Cardiac fibroblast (primary cell): ENCODE measurements around the gene GOLGA5.
"Not testable (repeated sequence)": the region's sequence is repeated elsewhere in the genome, so short reads cannot be mapped to it uniquely, and the experiment has no call there.

ENCODE experiments used
- DNase-seq, 2 donors: peaks; one replicate each; pipeline versions ENCODE4 v3.0.0 to v3.0.0-alpha.2; 2010; ENCODE audit warnings: low read depth in 2 of 2
- H3K4me3 ChIP-seq, 2 donors: replicated peaks in 1 of 2; 1 replicate in 1 of 2; 2 replicates in 1 of 2; pipeline ENCODE4 v1.5.1; 2011; ENCODE audit warnings: low read depth in 2 of 2, low read length in 2 of 2, mild to moderate bottlenecking in 2 of 2, moderate library complexity in 1 of 2
- CTCF ChIP-seq: IDR thresholded peaks from one replicate; pipeline ENCODE4 v1.5.1; 2011; ENCODE audit warnings: low read depth, mild to moderate bottlenecking, low read length, inconsistent platforms

GOLGA5 gene

GRCh38 chr14:92802678-92803077 lies 8.6 kb downstream of the GOLGA5 start:
- H3K4me3 ChIP-seq: no peak overlapping the region
- no peak for TF ChIP-seq CTCF
- no peak for DNase-seq

GRCh38 chr14:92813201-92813600 lies 19.1 kb downstream of the GOLGA5 start:
- TF ChIP-seq CTCF: no peak
- DNase-seq: no peak
- no peak overlapping the region for H3K4me3 ChIP-seq

- TF ChIP-seq CTCF: no peak
- H3K4me3 ChIP-seq: no peak overlapping the region
- DNase-seq: no peak
Measured at GRCh38 chr14:92819011-92819597, 25.0 kb downstream of the GOLGA5 start.

- not testable (repeated sequence) for H3K4me3 ChIP-seq, DNase-seq
Measured at GRCh38 chr14:92819680-92820535, 25.8 kb downstream of the GOLGA5 start.

GRCh38 chr14:92820536-92820840 lies 26.4 kb downstream of the GOLGA5 start:
- DNase-seq, H3K4me3 ChIP-seq: not testable (repeated sequence)

- H3K4me3 ChIP-seq: no peak overlapping the region
- TF ChIP-seq CTCF: no peak
- no peak for DNase-seq
Measured at GRCh38 chr14:92830902-92831301, 36.8 kb downstream of the GOLGA5 start.

GRCh38 chr14:92832137-92832700 lies 38.1 kb downstream of the GOLGA5 start:
- DNase-seq: no peak
- no peak for TF ChIP-seq CTCF

More at GRCh38 chr14:92832137-92832700, 38.1 kb downstream of the GOLGA5 start:
- no peak overlapping the region for H3K4me3 ChIP-seq
